Renal cortical epithelial cell (primary cell): Measurements from ENCODE around the gene SH3BP5L. TPM values are rescaled to one million over a fixed set of nuclear protein-coding genes. Genes with fewer than 3 reads are reported as not detected.
"Not testable (repeated sequence)": the region's sequence is repeated elsewhere in the genome, so short reads cannot be mapped to it uniquely, and the experiment has no call there.

Source experiments
- DNase-seq: peaks from one replicate; pipeline ENCODE4 v3.0.0-alpha.2; 2011; ENCODE audit warnings: low read depth
- total RNA-seq: library from RNA; depleted of rRNA; stranded (reverse); fragments of >200 nt; gene quantifications from 2 replicates; pipeline ENCODE4 v1.2.3, GENCODE V29; 2014

SH3BP5L gene
- total RNA-seq, 1 donor from 2014 or later = 42.8 TPM

DNA sequence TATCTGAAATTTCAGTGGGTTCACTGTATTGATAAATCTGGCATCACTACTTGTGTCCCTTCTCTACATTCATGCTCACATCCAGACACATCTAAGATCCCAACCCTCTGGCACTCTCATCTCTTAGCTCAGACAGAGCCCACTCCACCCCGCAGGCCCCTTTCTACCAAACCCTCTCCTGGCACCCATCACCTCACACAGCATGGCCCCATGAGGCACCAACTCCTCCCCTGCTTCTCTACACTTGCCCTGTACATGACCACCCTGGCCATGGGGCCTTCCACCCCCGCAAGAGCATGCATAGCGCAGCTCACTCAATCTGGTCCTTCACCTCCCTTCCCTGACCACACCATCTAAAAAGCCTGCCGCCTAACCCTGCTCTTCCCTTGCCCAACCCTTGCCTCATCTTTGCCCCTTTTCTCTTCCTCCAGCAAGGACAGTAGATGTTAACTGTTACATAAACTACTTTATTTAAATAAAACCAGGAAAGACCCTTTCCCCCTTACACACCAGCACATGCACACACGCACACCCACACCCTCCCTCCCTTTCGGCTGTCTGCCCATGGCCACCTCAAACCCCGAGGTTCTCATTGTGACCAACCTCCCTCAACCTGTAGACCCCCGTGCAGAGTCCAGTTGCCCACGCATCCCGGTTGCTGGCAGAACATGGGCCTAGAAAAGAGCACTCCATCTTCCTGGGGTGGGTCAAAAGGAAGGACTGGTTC, 15.6 kb downstream of the SH3BP5L start:
- DNase-seq = no peak

DNA sequence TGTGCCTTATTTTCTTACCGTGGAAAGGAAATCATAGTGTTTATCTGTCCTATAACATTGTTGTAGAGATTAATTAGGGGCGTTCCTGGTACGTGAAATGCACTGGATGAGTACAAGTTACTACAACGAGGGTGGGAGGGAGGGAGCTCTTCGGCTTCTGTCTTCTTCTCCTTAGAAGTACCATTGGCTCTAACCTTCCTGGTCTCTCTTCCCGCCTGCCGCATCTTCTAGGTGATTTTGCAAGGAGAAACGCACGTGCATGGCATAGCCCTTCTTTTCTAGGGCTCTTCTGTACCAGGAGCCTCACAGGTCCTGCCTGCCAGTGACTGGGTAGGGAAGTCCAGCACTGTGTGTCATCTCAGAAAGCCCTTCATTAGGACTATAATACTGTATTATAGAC, 16.8 kb downstream of the SH3BP5L start:
- DNase-seq = no peak

DNA sequence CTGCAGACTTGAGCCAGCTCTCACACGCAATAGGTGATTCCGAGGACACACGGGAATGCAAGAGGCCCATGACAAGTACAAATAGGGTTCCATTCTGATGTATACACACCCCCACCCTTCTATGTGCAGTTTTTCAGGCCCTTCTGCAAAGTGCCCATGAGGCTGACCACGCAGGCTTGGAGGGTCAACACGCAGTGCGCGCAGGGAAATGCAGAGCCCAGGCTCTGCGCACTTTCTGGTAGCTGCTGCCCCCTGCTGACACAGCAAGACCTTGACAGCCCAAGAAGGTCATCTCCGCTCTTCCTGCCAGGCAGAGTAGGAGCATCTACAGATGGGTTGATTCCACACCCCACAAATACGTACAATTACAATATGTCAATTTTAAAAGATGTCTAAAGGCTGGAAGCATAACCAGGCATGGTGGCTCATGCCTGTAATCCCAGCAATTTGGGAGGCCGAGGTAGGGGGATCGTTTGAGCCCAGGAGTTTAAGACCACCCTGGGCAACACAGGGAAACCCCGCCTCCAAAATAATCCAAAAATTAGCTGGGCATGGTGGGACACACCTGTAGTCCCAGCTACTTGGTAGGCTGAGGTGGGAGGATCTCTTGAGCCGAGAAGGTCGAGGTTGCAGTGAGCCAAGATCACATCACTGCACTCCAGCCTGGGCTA, 18.5 kb downstream of the SH3BP5L start:
- peak; percentile 27 for DNase-seq

DNA sequence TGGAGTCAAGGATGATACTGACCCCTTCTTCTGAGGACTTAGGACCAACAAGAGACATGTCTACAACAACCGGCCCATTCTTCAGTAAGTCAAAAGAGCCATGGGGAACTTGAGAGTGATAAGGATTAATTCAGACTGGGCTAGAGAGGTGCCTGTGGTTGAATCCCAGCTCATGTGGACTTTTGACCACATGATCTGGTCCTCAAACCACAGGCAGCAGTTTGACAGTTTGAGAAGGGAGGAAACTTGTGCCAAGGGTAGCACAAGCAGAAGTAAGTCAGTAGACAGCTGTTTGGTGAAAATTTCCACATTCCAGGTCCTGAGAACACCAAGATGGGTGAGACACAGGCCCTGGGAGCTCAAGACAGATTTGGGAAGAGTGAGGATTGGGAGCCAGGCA, 19.8 kb downstream of the SH3BP5L start:
- no peak for DNase-seq

DNA sequence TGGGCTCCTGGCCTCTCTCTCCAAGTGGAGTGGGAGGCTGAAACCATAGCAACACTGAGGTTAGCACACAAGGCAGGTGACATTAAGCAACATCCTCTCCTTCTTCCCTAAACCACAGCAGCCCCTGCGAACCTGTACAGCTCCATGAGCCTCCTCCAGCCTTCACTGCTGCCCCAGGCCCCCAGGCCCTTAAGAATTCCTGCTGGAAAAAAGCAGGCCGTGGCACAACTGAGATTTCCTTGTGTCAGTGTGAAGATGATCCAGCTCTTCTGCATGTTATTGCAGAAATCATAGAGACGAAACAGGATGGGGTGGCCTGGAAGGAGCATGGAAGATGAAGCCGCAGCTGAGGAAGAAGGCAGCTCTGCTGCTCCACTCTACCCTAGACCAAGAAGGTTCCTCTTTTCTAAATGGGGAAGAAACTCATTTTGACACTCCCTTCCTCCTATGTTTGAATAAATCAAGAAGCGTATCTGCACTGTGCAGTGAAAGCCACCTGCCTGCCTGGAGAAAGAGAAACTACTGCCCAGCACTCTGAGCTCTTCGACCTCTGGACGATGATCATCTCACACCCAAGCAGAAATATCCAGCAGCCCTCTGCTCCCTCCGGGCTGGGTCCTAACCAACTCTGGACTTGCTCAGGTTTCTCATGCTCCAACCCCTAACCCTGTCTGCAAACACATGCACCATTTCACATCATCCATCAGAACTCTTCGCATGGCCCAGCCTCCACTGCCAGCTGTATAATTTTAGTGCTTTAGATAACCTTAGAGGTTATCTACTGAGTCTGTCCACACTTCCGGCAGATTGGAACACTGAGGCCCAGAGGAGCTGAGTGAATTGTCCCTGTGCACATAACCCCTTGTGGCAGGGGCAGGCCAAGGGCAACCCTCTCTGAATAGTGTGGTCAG, 20.7 kb downstream of the SH3BP5L start:
- no peak for DNase-seq

DNA sequence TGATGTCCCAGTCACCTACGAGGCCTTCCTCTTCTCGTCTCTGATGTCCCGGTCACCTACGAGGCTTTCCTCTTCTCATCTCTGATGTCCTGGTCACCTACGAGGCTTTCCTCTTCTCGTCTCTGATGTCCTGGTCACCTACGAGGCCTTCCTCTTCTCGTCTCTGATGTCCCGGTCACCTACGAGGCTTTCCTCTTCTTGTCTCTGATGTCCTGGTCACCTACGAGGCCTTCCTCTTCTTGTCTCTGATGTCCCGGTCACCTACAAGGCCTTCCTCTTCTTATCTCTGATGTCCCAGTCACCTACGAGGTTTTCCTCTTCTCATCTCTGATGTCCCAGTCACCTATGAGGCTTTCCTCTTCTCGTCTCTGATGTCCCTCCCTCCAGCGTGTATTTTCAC, 22.2 kb downstream of the SH3BP5L start:
- DNase-seq = not testable (repeated sequence)

DNA sequence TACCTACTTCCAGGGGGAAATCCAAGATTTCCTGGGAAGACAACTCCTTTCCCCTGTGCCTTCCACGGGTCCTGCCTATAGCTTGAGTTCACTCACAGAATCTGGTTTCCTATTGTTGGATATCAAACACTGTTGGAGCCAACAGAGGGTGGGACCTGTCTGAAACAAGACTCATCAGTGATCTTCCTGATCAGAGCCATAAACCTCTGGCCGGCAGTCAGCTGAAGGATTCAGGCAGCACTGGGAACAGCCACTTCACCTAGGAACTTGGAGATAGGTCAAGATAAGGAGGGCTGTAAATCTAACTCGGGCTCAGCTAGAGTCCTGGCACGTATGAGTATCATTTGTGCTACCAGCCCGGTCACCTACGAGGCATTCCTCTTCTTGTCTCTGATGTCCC, 23.3 kb downstream of the SH3BP5L start:
- no peak for DNase-seq

DNA sequence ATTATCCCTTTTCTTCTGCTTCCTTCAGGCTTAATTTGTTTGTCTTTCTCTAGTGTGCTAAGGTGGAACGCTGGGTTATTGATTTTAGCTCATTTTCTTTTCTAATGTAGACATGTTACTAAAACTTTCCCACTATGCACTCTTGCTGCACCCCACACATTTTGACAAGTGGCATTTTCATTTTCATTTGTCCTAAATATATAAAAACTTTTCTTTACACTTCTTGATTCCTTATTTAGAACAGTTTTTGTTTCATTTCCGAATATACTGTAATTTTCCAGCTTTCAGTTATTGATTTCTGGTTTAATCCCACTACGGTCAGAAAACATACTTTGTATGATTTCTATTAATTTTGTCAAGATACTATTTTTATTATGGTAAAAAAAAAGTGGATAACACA, 25.3 kb downstream of the SH3BP5L start:
- DNase-seq = no peak

DNA sequence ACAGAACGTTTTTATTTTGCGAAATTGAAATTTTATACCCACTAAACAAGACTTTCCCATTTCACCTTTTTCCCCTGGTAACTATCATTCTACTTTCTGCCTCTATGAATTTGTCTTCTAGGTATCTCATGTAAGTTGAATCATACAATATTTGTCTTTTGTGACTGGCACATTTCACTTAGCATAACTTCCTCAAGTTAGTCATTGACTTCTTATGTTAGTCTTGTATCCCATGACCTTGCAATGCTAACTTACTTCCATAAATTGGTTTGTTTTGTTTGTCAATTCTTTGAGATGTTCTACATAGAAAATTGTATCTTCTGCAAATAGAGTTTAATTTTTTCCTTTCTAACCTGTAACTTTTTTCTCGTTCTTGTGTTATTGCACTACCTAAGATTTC, 26.9 kb downstream of the SH3BP5L start:
- DNase-seq = no peak

DNA sequence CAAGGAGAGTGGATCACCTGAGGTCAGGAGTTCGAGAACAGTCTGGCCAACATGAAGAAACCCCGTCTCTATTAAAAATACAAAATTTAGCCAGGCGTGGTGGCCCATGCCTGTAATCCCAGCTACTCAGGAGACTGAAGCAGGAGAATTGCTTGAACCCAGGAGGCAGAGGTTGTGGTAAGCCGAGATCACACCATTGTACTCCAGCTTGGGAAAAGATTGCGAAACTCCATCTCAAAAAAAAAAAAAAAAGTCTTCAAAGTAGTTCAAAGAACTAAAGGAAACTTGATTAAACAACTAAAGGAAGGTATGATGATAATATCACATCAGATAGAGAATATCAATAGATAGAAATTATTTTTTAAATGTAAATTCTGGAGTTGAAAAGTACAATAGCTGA, 31.1 kb downstream of the SH3BP5L start:
- peak; percentile 54 for DNase-seq

DNA sequence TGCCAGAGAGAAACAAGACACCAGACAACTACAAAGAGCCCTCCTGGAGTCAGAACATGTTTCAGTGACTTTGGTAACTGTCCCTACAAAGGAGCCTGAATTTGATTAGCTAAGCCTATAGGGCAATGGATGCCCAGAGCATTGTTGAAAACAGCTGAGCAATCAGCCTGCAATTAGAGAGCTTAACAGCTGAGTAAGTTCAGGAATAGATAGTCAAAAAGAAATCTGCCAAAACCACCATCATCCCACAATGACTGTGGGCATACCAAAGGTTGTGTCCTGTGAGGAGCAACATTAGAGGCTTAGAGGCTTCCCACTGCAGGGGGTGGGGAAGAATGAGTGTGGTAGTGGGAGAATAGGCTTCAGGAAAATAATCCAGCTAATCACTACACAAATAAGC, 32.1 kb downstream of the SH3BP5L start:
- peak; percentile 48 for DNase-seq

DNA sequence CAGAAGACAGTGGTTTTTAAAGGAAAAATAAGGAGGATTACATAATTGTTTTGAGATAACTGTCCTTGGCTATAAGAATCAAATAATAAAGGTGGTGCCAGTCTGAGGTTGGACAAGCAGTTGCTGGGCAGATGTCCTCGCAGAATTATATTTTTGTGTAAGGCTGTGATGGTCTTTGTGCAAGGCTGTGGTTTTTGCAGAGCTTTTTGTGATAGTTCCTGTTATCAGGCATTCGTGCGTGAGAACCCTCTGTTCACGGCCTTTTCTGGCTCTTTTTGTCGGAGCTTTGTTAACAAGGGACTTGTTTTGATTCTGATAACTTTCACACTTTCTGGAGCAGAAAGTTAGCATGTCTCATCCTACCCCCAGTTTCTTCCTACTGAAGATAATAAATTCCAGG, 33.4 kb downstream of the SH3BP5L start:
- DNase-seq = no peak

DNA sequence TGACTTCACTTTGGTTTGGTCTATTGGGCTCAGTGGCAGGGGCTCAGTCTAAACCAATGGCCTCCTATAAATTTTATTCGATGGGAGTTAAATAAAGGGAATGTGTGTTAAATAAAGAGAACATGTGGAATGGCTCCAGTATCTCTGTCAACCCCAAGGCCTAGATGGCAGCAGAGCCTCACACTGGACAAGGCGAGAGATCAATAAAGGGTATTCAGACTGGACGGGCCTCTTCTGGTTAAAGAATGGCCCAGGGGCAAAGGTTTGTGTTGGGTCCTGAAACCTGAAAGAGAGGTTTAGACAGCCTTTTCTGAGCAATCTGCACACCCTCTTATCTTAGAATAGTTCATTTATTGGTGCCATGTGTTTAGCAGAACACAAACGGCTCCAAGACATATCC, 34.7 kb downstream of the SH3BP5L start:
- DNase-seq = no peak

DNA sequence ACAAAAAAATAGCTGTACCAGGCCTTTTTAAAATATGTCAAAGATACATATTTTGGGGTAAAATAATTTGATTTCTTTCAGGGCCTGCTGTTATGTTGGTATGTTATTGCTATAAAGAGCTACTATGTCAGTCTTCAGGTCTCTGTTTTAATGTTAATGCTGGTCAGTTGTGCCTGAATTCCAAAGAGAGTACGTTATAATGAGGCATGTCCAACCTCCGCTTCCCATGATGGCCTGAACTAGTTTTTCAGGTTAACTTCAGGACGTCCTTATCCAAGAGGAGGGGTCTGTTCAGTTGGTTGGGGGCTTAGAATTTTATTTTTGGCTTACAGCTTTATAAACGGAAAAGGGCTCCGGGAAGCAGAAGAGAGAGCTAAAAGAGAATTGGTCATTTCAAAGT, 35.3 kb downstream of the SH3BP5L start:
- DNase-seq = no peak

DNA sequence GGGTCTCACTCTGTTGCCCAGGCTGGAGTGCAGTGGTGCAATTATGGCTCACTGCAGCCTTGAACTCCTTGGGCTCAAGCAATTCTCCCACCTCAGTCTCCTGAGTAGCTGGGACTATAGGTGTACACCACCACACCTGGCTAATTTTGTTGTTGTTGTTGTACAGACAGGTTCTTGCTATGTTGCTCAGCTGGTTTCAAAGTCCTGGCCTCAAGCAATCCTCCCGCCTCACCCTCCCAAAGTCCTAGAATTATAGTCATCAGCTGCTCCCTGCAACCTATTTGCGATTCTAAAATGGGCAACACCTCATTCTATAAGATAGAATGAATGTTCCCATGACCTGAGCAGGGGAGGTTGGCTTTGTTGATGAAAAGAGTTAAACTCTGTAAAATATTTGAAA, 36.4 kb downstream of the SH3BP5L start:
- not testable (repeated sequence) for DNase-seq

DNA sequence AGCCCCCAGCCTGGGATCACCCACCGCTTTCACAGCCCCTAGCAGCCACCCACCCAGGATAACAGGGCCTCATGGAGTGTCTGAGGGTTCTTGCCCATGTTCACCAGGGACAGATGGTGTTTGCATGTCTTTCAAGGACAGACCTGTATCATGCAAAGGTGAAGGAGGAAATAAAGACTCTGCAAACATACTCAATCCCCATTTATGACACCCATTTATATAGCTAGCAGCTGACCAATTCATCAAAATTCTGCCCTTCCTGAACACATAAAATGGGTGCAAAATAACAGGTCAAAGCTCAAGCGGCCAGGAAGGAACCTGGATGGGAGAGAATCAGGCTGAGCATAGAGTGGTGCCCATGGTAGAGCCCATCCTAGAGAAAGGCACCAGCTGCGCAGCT, 37.4 kb downstream of the SH3BP5L start:
- DNase-seq = no peak

DNA sequence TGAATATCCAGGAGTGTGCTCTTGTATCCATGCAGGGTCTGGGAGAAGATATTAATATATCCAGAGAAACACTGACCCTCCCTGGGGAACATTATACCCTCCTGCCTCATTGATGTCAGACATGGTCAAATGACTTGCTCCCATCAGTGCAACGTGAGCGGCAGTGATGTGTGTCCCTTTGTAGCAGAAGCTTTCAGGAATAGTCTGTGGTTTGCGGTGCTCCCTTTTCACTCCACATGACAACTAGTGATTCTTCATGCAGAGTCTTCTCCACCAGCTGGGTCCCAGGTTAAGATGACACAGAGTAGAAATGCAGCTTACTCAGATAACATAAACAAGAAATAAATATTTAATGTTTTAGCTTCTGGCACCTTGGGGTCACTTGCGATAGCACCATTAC, 38.3 kb downstream of the SH3BP5L start:
- no peak for DNase-seq

DNA sequence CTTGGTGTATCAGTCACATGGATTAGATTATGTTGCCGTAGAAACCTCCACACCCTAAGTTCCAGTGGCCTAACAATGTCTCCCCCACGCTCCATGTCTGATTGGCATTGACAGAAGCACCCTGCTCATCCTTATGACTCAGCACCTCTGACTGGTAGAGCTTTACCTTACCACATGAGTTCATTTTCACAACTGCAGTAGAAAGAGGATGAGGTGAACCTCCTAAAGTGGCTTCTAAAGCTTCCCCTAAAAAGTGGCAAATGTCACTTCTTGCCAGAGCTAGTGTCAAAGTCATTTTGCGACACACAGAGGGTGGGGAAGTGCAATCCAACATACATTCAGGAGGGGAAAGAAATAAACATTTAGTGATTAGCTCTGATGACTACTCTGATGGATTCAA, 39.6 kb downstream of the SH3BP5L start:
- DNase-seq = peak; percentile 18

DNA sequence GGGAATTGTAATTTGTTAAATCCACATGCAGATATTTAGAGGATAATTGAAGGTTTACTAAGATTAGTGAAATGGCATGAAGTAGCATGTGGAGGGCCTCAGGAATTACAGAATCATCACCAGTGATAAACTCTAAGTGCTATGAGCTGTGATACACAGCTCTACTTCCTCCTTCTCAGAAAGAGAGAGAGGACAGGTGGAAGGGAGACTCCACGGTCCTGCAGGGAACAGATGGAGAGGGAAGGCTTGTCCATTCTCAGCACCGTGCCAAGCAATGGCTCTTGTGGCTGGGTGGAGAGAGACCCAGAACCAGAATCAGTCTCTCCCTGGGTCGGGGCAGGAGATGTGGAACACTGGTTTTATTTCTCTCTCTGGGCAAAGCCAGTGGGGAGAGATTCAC, 42.3 kb downstream of the SH3BP5L start:
- DNase-seq = no peak

DNA sequence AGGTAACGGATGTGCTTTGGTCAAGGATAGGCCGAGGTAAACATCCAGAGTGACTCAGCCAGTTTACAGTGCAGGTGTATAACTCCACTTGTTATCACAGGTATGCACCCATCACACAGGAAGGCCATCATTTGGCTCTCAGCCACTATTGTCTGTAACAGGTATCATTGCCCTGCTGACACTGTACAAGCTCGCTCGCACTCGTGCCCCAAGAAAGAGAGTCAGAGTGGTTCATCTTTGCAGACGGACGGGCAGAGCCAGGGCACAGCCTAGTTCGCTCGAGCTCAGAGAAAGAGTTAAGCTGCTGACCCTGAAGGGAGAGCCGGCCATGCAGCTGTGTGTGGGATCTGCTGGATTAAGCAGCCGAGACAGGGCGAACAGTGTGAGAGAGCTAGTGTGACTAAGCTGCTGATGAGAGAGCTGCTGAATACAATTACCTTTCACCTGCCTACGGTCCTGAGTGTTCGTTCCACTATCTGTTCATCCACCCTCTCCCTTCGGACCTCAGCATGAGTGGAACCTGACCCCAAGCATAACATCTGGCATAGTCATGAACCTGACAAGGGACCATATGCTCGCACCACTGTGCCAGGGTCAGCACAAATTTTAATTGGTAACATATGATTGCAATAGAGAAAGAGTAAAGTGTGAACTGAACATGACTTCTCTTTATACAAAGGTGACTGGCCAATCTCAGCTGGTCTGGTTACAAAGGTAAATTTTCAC, 43.1 kb downstream of the SH3BP5L start:
- DNase-seq = no peak

DNA sequence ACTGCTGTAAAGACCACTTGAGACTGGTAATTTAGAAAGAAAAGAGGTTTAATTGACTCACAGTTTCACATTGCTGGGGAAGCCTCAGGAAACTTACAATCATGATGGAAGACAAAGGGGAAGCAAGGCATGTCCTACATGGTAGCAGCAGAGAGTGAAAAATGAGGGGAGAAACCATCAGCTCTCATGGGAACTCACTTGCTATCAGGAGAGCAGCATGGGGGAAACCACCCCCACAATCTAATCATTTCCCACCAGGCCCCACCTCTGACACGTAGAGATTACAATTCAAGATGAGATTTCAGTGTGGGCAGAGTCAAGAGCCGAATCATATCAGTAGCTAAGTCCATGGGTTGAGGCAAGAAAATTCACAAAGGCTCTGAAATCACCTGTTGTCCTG, 46.4 kb downstream of the SH3BP5L start:
- no peak for DNase-seq

DNA sequence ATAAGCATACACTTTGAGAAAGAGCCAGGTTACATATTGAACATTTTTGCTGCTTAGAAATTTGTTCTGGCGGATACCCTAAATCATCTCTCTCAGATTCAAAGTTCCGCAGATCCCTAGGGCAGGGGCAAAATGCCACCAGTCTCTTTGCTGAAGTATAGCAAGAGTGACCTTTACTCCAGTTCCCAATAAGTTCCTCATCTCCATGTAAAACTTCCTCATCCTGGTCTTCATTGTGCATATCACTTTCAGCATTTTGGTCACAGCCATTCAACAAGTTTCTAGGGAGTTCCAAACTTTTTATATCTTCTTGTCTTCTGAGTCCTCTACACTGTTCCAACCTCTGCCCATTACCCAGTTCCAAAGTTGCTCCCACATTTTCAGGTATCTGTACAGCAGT, 46.8 kb downstream of the SH3BP5L start:
- no peak for DNase-seq
